Adrenal gland (tissue), 5 donors: ENCODE data around the gene SOX8.

ENCODE experiments used
- POLR2A ChIP-seq, 2 donors: fragments of 450-650 bp; IDR thresholded peaks; one replicate each; pipeline ENCODE4 v1.6.1; 2017; ENCODE audit warnings: antibody characterized with exemption in 2 of 2, mild to moderate bottlenecking in 2 of 2, moderate library complexity in 1 of 2
- TF ChIP-seq, protein P1 (sequence below), 6 experiments: fragments of 450-650 bp in 4 of 6; fragments of 200-600 bp in 2 of 6; sonication (generic) in 1 of 6; IDR thresholded peaks; 1 replicate in 5 of 6; 2 replicates in 1 of 6; pipeline versions ENCODE4 v1.5.1 to v1.8.0; 2016 to 2021; ENCODE audit warnings: antibody characterized with exemption in 6 of 6, mild to moderate bottlenecking in 2 of 6, moderate library complexity in 1 of 6
- donor health status: DM: no; HTN: no; CAD: no.

DNA sequence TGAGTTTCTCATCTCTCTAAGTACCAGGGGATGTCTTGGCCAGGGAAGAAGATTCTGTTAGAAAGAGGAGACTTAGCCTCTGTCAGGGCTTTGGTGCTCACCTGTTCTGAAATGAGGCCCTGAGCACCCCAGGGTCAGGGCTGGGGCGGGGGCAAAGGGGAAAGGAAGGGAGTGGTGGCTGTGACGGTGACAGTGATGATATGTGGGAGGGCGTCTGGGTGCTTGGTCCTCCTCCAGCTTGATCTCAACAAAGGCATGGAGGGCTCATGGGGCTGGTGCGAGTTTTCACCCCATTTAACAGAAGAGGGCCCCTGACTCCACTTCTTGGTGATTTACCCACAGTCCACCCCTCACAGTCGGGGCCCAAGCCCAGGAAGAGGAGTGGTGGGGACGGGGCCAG is 15.1 kb downstream of the SOX8 start:
- TF ChIP-seq, protein P1, sequence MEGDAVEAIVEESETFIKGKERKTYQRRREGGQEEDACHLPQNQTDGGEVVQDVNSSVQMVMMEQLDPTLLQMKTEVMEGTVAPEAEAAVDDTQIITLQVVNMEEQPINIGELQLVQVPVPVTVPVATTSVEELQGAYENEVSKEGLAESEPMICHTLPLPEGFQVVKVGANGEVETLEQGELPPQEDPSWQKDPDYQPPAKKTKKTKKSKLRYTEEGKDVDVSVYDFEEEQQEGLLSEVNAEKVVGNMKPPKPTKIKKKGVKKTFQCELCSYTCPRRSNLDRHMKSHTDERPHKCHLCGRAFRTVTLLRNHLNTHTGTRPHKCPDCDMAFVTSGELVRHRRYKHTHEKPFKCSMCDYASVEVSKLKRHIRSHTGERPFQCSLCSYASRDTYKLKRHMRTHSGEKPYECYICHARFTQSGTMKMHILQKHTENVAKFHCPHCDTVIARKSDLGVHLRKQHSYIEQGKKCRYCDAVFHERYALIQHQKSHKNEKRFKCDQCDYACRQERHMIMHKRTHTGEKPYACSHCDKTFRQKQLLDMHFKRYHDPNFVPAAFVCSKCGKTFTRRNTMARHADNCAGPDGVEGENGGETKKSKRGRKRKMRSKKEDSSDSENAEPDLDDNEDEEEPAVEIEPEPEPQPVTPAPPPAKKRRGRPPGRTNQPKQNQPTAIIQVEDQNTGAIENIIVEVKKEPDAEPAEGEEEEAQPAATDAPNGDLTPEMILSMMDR (IDR thresholded peaks at IDR 0.05), result no peak
- TF ChIP-seq POLR2A (IDR thresholded peaks at IDR 0.05), result no peak
